DLD1 (cell line): ENCODE data around the gene GPS1.

Source experiments
- in situ Hi-C: cut with HindIII; loops from 2 replicates; pipeline ENCODE4 v1.10.0; 2017; ENCODE audit warnings: low sequenced_read_pairs

GPS1 gene

GRCh38 chr17:82041144-82041814 is 10.4 kb upstream of the GPS1 start:
- in situ Hi-C loops, result no loop called here

GRCh38 chr17:82042649-82043048 is 9.0 kb upstream of the GPS1 start:
- in situ Hi-C loops, result no loop called here

- in situ Hi-C loops, result no loop called here
Measured at GRCh38 chr17:82043507-82043906, 8.2 kb upstream of the GPS1 start.

GRCh38 chr17:82045936-82046484 is 5.7 kb upstream of the GPS1 start:
- in situ Hi-C loops, result no loop called here

- in situ Hi-C loops, result no loop called here
Measured at GRCh38 chr17:82046903-82047302, 4.8 kb upstream of the GPS1 start.

- in situ Hi-C loops, result no loop called here
Measured at GRCh38 chr17:82047379-82047778, 4.3 kb upstream of the GPS1 start.

- in situ Hi-C loops, result no loop called here
Measured at GRCh38 chr17:82047914-82048570, 3.7 kb upstream of the GPS1 start.

- in situ Hi-C loops, result no loop called here
Measured at GRCh38 chr17:82048571-82048971, 3.1 kb upstream of the GPS1 start.

- in situ Hi-C loops, result no loop called here
Measured at GRCh38 chr17:82049106-82049505, 2.6 kb upstream of the GPS1 start.

GRCh38 chr17:82049521-82049971 is 2.2 kb upstream of the GPS1 start:
- in situ Hi-C loops, result no loop called here

GRCh38 chr17:82050152-82050760 is 1.4 kb upstream of the GPS1 start:
- in situ Hi-C loops, result no loop called here

- in situ Hi-C loops, result no loop called here
Measured at GRCh38 chr17:82050761-82051641, 697 bp upstream of the GPS1 start.

- in situ Hi-C loops, result no loop called here
Measured at GRCh38 chr17:82052638-82053059, 951 bp downstream of the GPS1 start.

- in situ Hi-C loops, result no loop called here
Measured at GRCh38 chr17:82053130-82053529, 1.4 kb downstream of the GPS1 start.

GRCh38 chr17:82053556-82054263 is 2.0 kb downstream of the GPS1 start:
- in situ Hi-C loops, result no loop called here

GRCh38 chr17:82054351-82055022 is 2.8 kb downstream of the GPS1 start:
- in situ Hi-C loops, result no loop called here

- in situ Hi-C loops, result no loop called here
Measured at GRCh38 chr17:82055023-82055964, 3.6 kb downstream of the GPS1 start.

- in situ Hi-C loops, result no loop called here
Measured at GRCh38 chr17:82055965-82056728, 4.4 kb downstream of the GPS1 start.
